H1 (cell line): Measurements from ENCODE around the gene VSX2. TPM values are rescaled to one million over a fixed set of nuclear protein-coding genes. Genes with fewer than 3 reads are reported as not detected.
A peak's percentile ranks its signal among the peaks of the same experiment; 100 is the strongest.

Source experiments
- CTCF ChIA-PET: fragments of 300-600 bp; sonication (Branson Sonifier 250); formaldehyde crosslinking; loops from one replicate; lab custom pipeline; 2021; ENCODE audit not compliant: partially characterized antibody; lab: Charles Lee
- POLR2A ChIA-PET: fragments of 300-600 bp; sonication (Branson Sonifier 250); formaldehyde crosslinking; loops from one replicate; lab custom pipeline; 2021; ENCODE audit warnings: inconsistent platforms; ENCODE audit not compliant: partially characterized antibody; lab: Charles Lee
- DNase-seq, 2 experiments: peaks; one replicate each; pipeline versions ENCODE4 v3.0.0 to v3.0.0-alpha.2; 2010 to 2022; ENCODE audit warnings: low spot score in 2 of 2, low read depth in 1 of 2, mixed read lengths in 1 of 2
- FAIRE-seq: peaks from 2 replicates; lab custom pipeline; 2011; peaks lifted over from hg19 to GRCh38; lab: Jason Lieb, UNC
- H2AFZ ChIP-seq: 2 replicates; pipeline ENCODE4 v1.8.1; 2012; ENCODE audit warnings: low read length, inconsistent platforms
- H2AK5ac ChIP-seq: 2 replicates; pipeline ENCODE4 v1.6.1; 2013; ENCODE audit warnings: low read depth, low read length
- H2BK120ac ChIP-seq: replicated peaks from 2 replicates; pipeline ENCODE3; 2013; ENCODE audit warnings: low read depth, low read length, inconsistent platforms
- H2BK12ac ChIP-seq: 2 replicates; pipeline ENCODE4 v1.6.1; 2013; ENCODE audit warnings: low read depth, low read length
- H2BK15ac ChIP-seq: 2 replicates; pipeline ENCODE4 v1.6.1; 2013; ENCODE audit warnings: low read length
- H2BK20ac ChIP-seq: 2 replicates; pipeline ENCODE4 v1.6.1; 2013; ENCODE audit warnings: low read length
- H2BK5ac ChIP-seq: 2 replicates; pipeline ENCODE4 v1.6.1; 2013; ENCODE audit warnings: low read depth, low read length
- H3K14ac ChIP-seq: 2 replicates; pipeline ENCODE4 v1.6.1; 2013; ENCODE audit warnings: inconsistent platforms; ENCODE audit not compliant: insufficient read length
- H3K18ac ChIP-seq: 2 replicates; pipeline ENCODE4 v1.6.1; 2013; ENCODE audit warnings: low read length; ENCODE audit errors: extremely low read depth
- H3K23ac ChIP-seq: 2 replicates; pipeline ENCODE4 v1.6.1; 2013; ENCODE audit warnings: inconsistent platforms; ENCODE audit not compliant: insufficient read length
- H3K23me2 ChIP-seq: 2 replicates; pipeline ENCODE4 v1.6.1; 2013; ENCODE audit warnings: low read depth, low read length
- H3K27ac ChIP-seq: 2 replicates; pipeline ENCODE4 v1.6.1; 2011; ENCODE audit warnings: low read depth, low read length, inconsistent platforms
- H3K27me3 ChIP-seq, 4 experiments: replicated peaks in 1 of 4; 1 replicate in 1 of 4; 2 replicates in 3 of 4; pipeline versions ENCODE4 v1.6.1 to v1.8.1; 2011 to 2013; ENCODE audit warnings: low read length in 3 of 4, mild to moderate bottlenecking in 3 of 4, inconsistent platforms in 2 of 4, mixed read lengths in 2 of 4, moderate library complexity in 1 of 4; ENCODE audit not compliant: control insufficient read depth in 3 of 4, insufficient read depth in 3 of 4; ENCODE audit errors: extremely low read depth in 1 of 4
- H3K36me3 ChIP-seq, 4 experiments: 2 replicates each; pipeline versions ENCODE4 v1.6.1 to v1.8.1; 2011 to 2013; ENCODE audit warnings: mild to moderate bottlenecking in 4 of 4, low read length in 3 of 4, moderate library complexity in 2 of 4, control low read depth in 1 of 4, inconsistent platforms in 1 of 4; ENCODE audit not compliant: insufficient read depth in 4 of 4, control insufficient read depth in 2 of 4
- H3K4ac ChIP-seq: replicated peaks from 2 replicates; pipeline ENCODE3; 2013; ENCODE audit warnings: low read length, low read depth, mixed read lengths, inconsistent platforms; ENCODE audit not compliant: insufficient read length
- H3K4me1 ChIP-seq, 4 experiments: replicated peaks in 1 of 4; 1 replicate in 1 of 4; 2 replicates in 3 of 4; pipeline versions ENCODE4 v1.6.1 to v1.8.1; 2011 to 2013; ENCODE audit warnings: low read length in 3 of 4, inconsistent platforms in 2 of 4, mixed read lengths in 1 of 4; ENCODE audit not compliant: insufficient read depth in 4 of 4, control insufficient read depth in 3 of 4
- H3K4me2 ChIP-seq, 2 experiments: 2 replicates each; pipeline versions ENCODE4 v1.6.1 to v1.8.1; 2011 to 2013; ENCODE audit warnings: low read depth in 2 of 2, low read length in 2 of 2, control low read depth in 1 of 2, inconsistent platforms in 1 of 2, mild to moderate bottlenecking in 1 of 2; ENCODE audit not compliant: insufficient read depth in 1 of 2
- H3K4me3 ChIP-seq, 4 experiments: fragments of 200-600, 300-600 bp in 1 of 4; sonication (generic), shearing (Covaris generic), sonication (Bioruptor Twin) in 1 of 4; 2 replicates each; pipeline versions ENCODE4 v1.5.1 to v1.8.1; 2011 to 2016; ENCODE audit warnings: low read length in 4 of 4, low read depth in 3 of 4, control low read depth in 2 of 4, inconsistent platforms in 2 of 4, mild to moderate bottlenecking in 2 of 4, mixed read lengths in 1 of 4, moderate library complexity in 1 of 4; ENCODE audit not compliant: insufficient read depth in 2 of 4; ENCODE audit errors: extremely low read depth in 1 of 4
- H3K56ac ChIP-seq: replicated peaks from 2 replicates; pipeline ENCODE3; 2013; ENCODE audit warnings: low read depth, mild to moderate bottlenecking, mixed read lengths, low read length, inconsistent platforms; ENCODE audit not compliant: insufficient read length
- H3K79me1 ChIP-seq: 2 replicates; pipeline ENCODE4 v1.6.1; 2013; ENCODE audit warnings: low read depth, low read length, control low read depth
- H3K79me2 ChIP-seq, 2 experiments: 2 replicates each; pipeline versions ENCODE4 v1.6.1 to v1.8.1; 2012 to 2013; ENCODE audit warnings: low read length in 2 of 2, mild to moderate bottlenecking in 2 of 2, inconsistent platforms in 1 of 2; ENCODE audit not compliant: insufficient read depth in 2 of 2, control insufficient read depth in 1 of 2
- H3K9ac ChIP-seq, 4 experiments: replicated peaks in 1 of 4; 1 replicate in 1 of 4; 2 replicates in 3 of 4; pipeline versions ENCODE4 v1.6.1 to v1.8.1; 2011 to 2013; ENCODE audit warnings: low read depth in 3 of 4, low read length in 3 of 4, control low read depth in 2 of 4, mild to moderate bottlenecking in 2 of 4, moderate library complexity in 2 of 4, inconsistent platforms in 1 of 4; ENCODE audit errors: extremely low read depth in 1 of 4
- H3K9me3 ChIP-seq, 2 experiments: 2 replicates each; pipeline versions ENCODE4 v1.6.1 to v1.8.1; 2012 to 2013; ENCODE audit warnings: mild to moderate bottlenecking in 2 of 2, moderate library complexity in 2 of 2, control low read depth in 1 of 2, inconsistent platforms in 1 of 2, low read depth in 1 of 2, low read length in 1 of 2, mixed read lengths in 1 of 2; ENCODE audit not compliant: insufficient read depth in 2 of 2
- H4K20me1 ChIP-seq, 2 experiments: replicated peaks in 1 of 2; 2 replicates each; pipeline versions ENCODE3 to v1.8.1; 2011 to 2013; ENCODE audit warnings: inconsistent platforms in 2 of 2, low read length in 2 of 2, mild to moderate bottlenecking in 1 of 2; ENCODE audit not compliant: insufficient read depth in 2 of 2, control insufficient read depth in 1 of 2
- H4K5ac ChIP-seq: 2 replicates; pipeline ENCODE4 v1.6.1; 2013; ENCODE audit warnings: low read length, low read depth, mixed read lengths, inconsistent platforms; ENCODE audit not compliant: insufficient read length
- H4K8ac ChIP-seq: 2 replicates; pipeline ENCODE4 v1.8.0; 2013; ENCODE audit warnings: mild to moderate bottlenecking, moderate library complexity, low read length, inconsistent platforms; ENCODE audit not compliant: insufficient read depth; ENCODE audit errors: extremely low read depth
- H4K91ac ChIP-seq: replicated peaks from 2 replicates; pipeline ENCODE3; 2013; ENCODE audit warnings: low read length, mixed read lengths, inconsistent platforms; ENCODE audit not compliant: insufficient read length
- FOSL1 ChIP-seq: IDR thresholded peaks from 2 replicates; pipeline ENCODE4 v1.6.1; 2011; ENCODE audit warnings: mild to moderate bottlenecking, low read depth, low read length, moderate library complexity; ENCODE audit not compliant: insufficient read depth
- MAFK ChIP-seq: IDR thresholded peaks from 2 replicates; pipeline ENCODE4 v1.6.1; 2012; ENCODE audit warnings: low read depth, mild to moderate bottlenecking, improper control_type of control experiment, low read length
- SAP30 ChIP-seq: fragments of 300-600 bp; sonication (generic); IDR thresholded peaks from 2 replicates; pipeline ENCODE4 v1.7.1; 2012; ENCODE audit warnings: low read length, moderate library complexity, mild to moderate bottlenecking, inconsistent platforms; ENCODE audit not compliant: insufficient read depth, insufficient replicate concordance
- SP1 ChIP-seq: IDR thresholded peaks from 2 replicates; pipeline ENCODE4 v1.6.1; 2011; ENCODE audit warnings: low read depth, low read length
- YY1 ChIP-seq: IDR thresholded peaks from 2 replicates; pipeline ENCODE4 v1.6.1; 2011; ENCODE audit warnings: low read depth, mild to moderate bottlenecking, low read length
- ZNF274 ChIP-seq: IDR thresholded peaks from 2 replicates; pipeline ENCODE4 v1.7.0; 2012; ENCODE audit warnings: low read length, borderline replicate concordance; ENCODE audit errors: extremely low read depth
- WGBS, 2 experiments: shearing (Covaris generic) in 1 of 2; methylation state at CpG; one replicate each; pipeline versions ENCODE4 v1.1.6 to v1.1.7; 2013 to 2015; ENCODE audit warnings: low lambda C conversion rate in 2 of 2, mixed read lengths in 2 of 2, inconsistent platforms in 1 of 2, low coverage in 1 of 2, missing lambda C conversion rate in 1 of 2; ENCODE audit not compliant: insufficient replicate concordance in 2 of 2, insufficient coverage in 1 of 2, insufficient read length in 1 of 2; ENCODE audit errors: extremely low coverage in 1 of 2, missing lambda C conversion rate in 1 of 2; 5-methylcytosine and 5-hydroxymethylcytosine counted together
- polyA plus RNA-seq, 7 experiments: library from polyadenylated mRNA; depleted of rRNA in 3 of 7; stranded (reverse) in 5 of 7; unstranded in 2 of 7; fragments of >200 nt in 5 of 7; fragments of 200-250 nt in 2 of 7; gene quantifications; 1 replicate in 5 of 7; 2 replicates in 1 of 7; 4 replicates in 1 of 7; pipeline versions ENCODE4 v1.2.1 to v1.2.3, GENCODE V29; 2011 to 2013; ENCODE audit warnings: missing spikeins in 2 of 7, mixed read lengths in 2 of 7
- total RNA-seq: library from RNA; stranded (reverse); fragmentation: NEBNext Ultra II Directional; extraction: Animal tissue kit (Norgen Biotek cat#: 25700); gene quantifications from 2 replicates; pipeline ENCODE4 v1.2.1, GENCODE V29; 2021
- TF ChIP-seq, protein P1 (sequence below): IDR thresholded peaks from 2 replicates; pipeline ENCODE4 v1.6.1; 2011; ENCODE audit warnings: low read length, improper control_type of control experiment

VSX2 gene
- total and polyA plus RNA-seq, 2 of the 8 experiments (the other 6 are each of a cell fraction or from before 2014, with no cell fraction given): 0.08 to 0.22 TPM

DNA sequence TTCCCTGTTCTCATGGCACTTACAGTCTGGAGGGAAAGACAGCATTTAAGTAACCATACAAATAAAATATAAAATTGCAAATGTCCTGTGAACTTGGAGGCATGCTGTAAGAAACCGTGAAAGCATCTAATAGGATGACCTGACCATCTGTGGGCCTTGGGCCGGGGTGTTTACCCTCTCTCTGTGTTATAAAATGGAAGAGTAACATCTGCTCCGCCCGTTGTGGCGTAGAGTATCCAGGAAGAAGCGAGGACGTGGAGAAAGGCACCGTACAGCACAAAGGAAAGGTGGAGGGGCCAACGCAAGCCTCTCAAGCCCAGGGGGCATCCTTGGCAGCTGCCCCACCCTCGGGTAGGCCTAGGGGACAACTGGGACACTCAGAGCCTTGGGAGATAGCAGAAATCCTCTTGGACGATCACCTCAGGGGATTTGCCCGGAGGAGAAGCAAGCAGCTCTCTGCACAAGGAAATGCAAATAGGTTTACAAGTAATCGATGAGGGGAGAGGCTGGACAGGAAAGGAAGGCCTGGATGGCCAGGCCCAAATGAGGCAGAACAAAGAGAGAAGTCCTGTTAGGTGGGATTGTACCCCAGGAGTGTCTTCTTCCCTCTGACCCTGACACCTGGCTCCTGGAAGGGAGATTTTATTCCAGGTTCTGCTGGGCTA lies 26.2 kb downstream of the VSX2 start:
- no peaks in the 10 kb centered on the region for H3K79me2 ChIP-seq
- H4K91ac ChIP-seq: no peak overlapping the region
- FAIRE-seq: no peak
- no peak overlapping the region for H2BK120ac ChIP-seq
- ChIA-PET POLR2A (interaction anchor here (1.0 to 6.9 kb wide), 3 partner anchors 9 to 17 kb away, joined by 4 to 40 read pairs (median 4); no protein-coding TSS in a partner anchor), CTCF (interaction anchor here (1.3 to 2.4 kb wide), 3 partner anchors 9 to 58 kb away, joined by 3 to 10 read pairs (median 6); no protein-coding TSS in a partner anchor)
- H2AK5ac ChIP-seq: no peak overlapping the region
- H4K8ac ChIP-seq: no peak overlapping the region
- H3K56ac ChIP-seq: no peak overlapping the region
- no peak overlapping the region for H3K27ac ChIP-seq
- H3K27me3 ChIP-seq: no peaks in the 10 kb centered on the region; a peak in 1 of 7 replicates
- no peak overlapping the region for H3K18ac ChIP-seq
- no peak overlapping the region for H3K14ac ChIP-seq
- H4K20me1 ChIP-seq: no peaks in the 10 kb centered on the region
- no peaks in the 10 kb centered on the region for H3K9me3 ChIP-seq
- no peak for DNase-seq
- H2BK5ac ChIP-seq: no peak overlapping the region
- H3K4me1 ChIP-seq: peaks cover 0 to 3% (median 1%) of the 10 kb centered on the region in 4 experiments; a peak in 2 of 7 replicates
- H2BK12ac ChIP-seq: no peak overlapping the region
- H3K79me1 ChIP-seq: no peaks in the 10 kb centered on the region
- H3K4me3 ChIP-seq: no peak overlapping the region
- no peak for TF ChIP-seq SP1
- no peak for TF ChIP-seq ZNF274
- TF ChIP-seq MAFK: no peak
- TF ChIP-seq YY1: no peak
- TF ChIP-seq, protein P1, sequence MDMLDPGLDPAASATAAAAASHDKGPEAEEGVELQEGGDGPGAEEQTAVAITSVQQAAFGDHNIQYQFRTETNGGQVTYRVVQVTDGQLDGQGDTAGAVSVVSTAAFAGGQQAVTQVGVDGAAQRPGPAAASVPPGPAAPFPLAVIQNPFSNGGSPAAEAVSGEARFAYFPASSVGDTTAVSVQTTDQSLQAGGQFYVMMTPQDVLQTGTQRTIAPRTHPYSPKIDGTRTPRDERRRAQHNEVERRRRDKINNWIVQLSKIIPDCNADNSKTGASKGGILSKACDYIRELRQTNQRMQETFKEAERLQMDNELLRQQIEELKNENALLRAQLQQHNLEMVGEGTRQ: no peak
- no peak for TF ChIP-seq FOSL1
- TF ChIP-seq SAP30: no peak
- H3K23me2 ChIP-seq: no peaks in the 10 kb centered on the region
- peak overlapping the region; percentile 79 for H2AFZ ChIP-seq
- H3K9ac ChIP-seq: no peak overlapping the region
- no peaks in the 10 kb centered on the region for H3K36me3 ChIP-seq
- no peak overlapping the region for H4K5ac ChIP-seq
- H2BK15ac ChIP-seq: no peak overlapping the region
- no peak overlapping the region for H3K23ac ChIP-seq
- H3K4me2 ChIP-seq: no peak overlapping the region
- 89% methylated on average over 13 of the region's 13 CpGs; no CpG with 5 or more reads in 1 of the 2 experiments for WGBS, 2 experiments
- no peak overlapping the region for H2BK20ac ChIP-seq
- no peak overlapping the region for H3K4ac ChIP-seq
